ENCODE measurements around the gene ZNF774.

ZNF774 gene

DNA sequence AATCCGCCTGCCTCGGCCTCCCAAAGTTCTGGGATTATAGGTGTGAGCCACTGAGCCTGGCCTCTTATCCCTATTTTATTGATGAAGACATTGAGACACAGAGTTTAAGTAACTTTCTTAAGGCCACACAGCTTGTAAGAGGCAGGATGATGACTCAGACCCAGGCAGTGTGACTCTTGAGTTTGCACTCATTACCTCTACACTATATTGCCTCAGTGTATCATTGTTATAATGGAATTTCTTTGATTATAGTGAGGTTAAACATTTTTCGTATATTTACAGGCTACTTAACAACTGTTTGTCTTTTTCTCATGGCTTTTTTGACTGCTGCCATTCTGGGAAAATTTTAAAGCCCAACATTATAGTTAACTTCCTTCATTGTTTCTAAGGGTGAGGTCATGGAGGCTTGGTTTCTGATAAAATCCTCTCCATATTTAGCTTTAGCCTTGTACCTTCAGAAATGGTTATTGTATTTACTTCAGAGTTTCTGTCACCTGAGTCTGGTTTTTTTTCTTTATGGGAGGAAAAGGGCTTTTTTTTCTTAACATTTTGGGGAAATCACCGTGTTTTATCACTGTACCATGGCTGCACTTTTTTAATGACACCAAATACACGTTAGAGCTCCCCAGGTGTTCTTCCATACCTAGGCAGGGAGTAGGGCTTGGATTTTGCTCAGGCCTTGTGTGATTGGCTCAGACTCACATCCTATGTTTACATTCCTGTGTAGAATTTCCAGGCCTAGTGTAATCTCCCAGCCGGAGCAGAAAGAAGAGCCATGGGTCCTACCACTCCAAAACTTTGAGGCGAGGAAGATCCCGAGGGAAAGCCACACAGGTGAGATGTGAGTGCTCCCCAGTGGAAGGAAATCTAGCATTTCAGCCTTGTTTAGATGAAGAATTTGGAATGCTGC lies 6.3 kb downstream of the ZNF774 start:
- H3K4me3 Mint-ChIP-seq = no peak overlapping the region
- TF ChIP-seq, protein P1, sequence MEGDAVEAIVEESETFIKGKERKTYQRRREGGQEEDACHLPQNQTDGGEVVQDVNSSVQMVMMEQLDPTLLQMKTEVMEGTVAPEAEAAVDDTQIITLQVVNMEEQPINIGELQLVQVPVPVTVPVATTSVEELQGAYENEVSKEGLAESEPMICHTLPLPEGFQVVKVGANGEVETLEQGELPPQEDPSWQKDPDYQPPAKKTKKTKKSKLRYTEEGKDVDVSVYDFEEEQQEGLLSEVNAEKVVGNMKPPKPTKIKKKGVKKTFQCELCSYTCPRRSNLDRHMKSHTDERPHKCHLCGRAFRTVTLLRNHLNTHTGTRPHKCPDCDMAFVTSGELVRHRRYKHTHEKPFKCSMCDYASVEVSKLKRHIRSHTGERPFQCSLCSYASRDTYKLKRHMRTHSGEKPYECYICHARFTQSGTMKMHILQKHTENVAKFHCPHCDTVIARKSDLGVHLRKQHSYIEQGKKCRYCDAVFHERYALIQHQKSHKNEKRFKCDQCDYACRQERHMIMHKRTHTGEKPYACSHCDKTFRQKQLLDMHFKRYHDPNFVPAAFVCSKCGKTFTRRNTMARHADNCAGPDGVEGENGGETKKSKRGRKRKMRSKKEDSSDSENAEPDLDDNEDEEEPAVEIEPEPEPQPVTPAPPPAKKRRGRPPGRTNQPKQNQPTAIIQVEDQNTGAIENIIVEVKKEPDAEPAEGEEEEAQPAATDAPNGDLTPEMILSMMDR (IDR thresholded peaks at IDR 0.05; ENCODE audit: unreplicated experiment in 3 of 3) = no peak
- peaks cover 6% of the 10 kb centered on the region for H3K27me3 Mint-ChIP-seq (ENCODE audit: low read depth)
- H3K9me3 Mint-ChIP-seq = no peaks in the 10 kb centered on the region
- H3K4me1 Mint-ChIP-seq = peaks cover 5% of the 10 kb centered on the region
- H3K36me3 Mint-ChIP-seq (ENCODE audit: low read depth) = peaks cover 9% of the 10 kb centered on the region
- H3K27ac Mint-ChIP-seq = no peak overlapping the region

DNA sequence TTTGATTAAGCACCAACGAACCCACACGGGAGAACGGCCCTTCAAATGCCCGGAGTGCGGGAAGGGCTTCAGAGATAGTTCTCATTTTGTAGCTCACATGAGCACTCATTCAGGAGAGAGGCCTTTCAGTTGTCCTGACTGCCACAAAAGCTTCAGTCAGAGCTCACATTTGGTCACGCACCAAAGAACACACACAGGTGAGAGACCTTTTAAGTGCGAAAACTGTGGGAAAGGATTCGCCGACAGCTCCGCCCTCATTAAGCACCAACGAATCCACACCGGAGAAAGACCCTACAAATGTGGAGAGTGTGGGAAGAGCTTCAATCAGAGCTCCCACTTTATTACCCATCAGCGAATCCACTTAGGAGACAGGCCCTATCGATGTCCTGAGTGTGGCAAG lies 8.7 kb downstream of the ZNF774 start:
- peaks cover 6% of the 10 kb centered on the region for H3K27me3 Mint-ChIP-seq (ENCODE audit: low read depth)
- peaks cover 9% of the 10 kb centered on the region for H3K36me3 Mint-ChIP-seq (ENCODE audit: low read depth)
- H3K27ac Mint-ChIP-seq = peak overlapping the region in 1 of 3 experiments; percentile 6
- no peak overlapping the region for H3K4me3 Mint-ChIP-seq
- TF ChIP-seq, protein P1 (IDR thresholded peaks at IDR 0.05; ENCODE audit: unreplicated experiment in 3 of 3) = no peak
- H3K9me3 Mint-ChIP-seq = no peaks in the 10 kb centered on the region
- peaks cover 5% of the 10 kb centered on the region for H3K4me1 Mint-ChIP-seq

DNA sequence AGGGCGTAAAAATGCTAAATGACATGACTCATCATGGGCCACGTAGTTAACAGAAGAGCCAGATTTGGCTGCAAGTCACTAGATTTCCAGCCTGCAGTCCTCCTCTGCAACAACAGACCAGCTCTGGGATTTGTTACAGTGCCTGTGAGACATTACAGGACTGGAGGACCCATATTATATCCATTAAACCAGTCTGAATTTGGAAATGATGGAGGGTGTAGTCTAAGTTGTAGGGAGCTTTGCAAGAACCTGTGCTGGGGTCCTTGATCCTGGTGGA lies 10.8 kb downstream of the ZNF774 start:
- H3K36me3 Mint-ChIP-seq (ENCODE audit: low read depth) = peaks cover 9% of the 10 kb centered on the region
- H3K9me3 Mint-ChIP-seq = no peaks in the 10 kb centered on the region
- H3K27me3 Mint-ChIP-seq (ENCODE audit: low read depth) = peaks cover 6% of the 10 kb centered on the region
- H3K4me1 Mint-ChIP-seq = peaks cover 14% of the 10 kb centered on the region
- H3K27ac Mint-ChIP-seq = peak overlapping the region in 2 of 3 experiments; percentile 18 to 80
- TF ChIP-seq, protein P1 (IDR thresholded peaks at IDR 0.05; ENCODE audit: unreplicated experiment in 3 of 3) = no peak
- no peak overlapping the region for H3K4me3 Mint-ChIP-seq

DNA sequence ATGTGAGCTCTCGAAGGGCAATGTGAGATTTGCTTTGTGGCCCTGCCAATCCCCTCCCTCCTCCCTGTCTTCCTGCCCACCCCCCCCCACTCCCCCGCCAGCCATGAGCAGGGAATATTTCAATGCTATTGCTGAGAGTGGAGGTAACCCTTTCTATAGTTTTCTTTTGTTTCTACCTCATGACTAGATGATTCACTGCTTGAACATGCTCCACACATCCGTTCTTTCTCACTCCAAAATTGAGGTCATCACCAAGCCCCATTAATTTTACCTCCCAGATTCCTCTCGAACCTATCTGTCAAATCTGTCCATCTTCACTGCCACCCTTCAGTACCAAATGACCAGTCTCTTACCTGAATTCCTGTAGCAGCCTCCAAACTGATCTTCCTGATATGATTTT lies 12.2 kb downstream of the ZNF774 start:
- TF ChIP-seq, protein P1 (IDR thresholded peaks at IDR 0.05; ENCODE audit: unreplicated experiment in 3 of 3) = no peak
- peaks cover 5% of the 10 kb centered on the region for H3K36me3 Mint-ChIP-seq (ENCODE audit: low read depth)
- no peaks in the 10 kb centered on the region for H3K9me3 Mint-ChIP-seq
- peaks cover 6% of the 10 kb centered on the region for H3K27me3 Mint-ChIP-seq (ENCODE audit: low read depth)
- H3K4me3 Mint-ChIP-seq = no peak overlapping the region
- peak overlapping the region in 1 of 3 experiments; percentile 2 for H3K27ac Mint-ChIP-seq
- peaks cover 14% of the 10 kb centered on the region for H3K4me1 Mint-ChIP-seq

DNA sequence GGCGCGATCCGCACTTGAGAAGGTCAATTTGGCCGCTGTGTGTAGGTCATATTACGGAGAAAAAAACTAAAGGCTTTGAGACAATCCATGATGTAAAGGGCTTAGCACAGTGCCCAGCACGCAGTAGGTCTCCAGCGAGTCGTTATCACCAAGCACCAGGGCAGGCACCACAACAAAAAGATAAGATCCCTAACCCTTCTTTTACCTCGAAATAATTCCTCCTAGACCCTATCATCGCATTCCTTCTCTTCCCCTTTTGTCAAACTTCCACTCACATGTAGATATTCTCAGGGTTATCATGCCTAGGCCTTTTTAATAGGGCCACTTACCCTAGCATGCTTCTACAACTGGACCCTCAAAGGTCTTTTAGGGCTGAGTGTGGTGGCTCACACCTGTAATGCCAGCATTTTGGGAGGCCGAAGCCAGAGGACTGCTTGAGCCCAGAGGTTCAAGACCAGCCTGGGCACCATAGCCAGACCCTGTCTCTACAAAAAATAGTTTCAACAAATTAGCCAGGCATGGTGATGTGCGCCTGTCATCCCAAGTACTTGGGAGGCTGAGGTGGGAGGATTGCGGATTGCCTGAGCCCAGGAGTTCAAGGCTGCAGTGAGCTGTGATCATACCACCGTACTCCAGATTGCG lies 13.5 kb downstream of the ZNF774 start:
- Mint-ChIP-seq H3K27ac (no peak overlapping the region), H3K36me3 (ENCODE audit: low read depth) (no peaks in the 10 kb centered on the region), H3K4me1 (peaks cover 14% of the 10 kb centered on the region), H3K4me3 (no peak overlapping the region), H3K27me3 (ENCODE audit: low read depth) (peaks cover 4% of the 10 kb centered on the region), H3K9me3 (no peaks in the 10 kb centered on the region)
- TF ChIP-seq, protein P1 (IDR thresholded peaks at IDR 0.05; ENCODE audit: unreplicated experiment in 3 of 3) = no peak
